H1 (cell line): Measurements from ENCODE around the gene SMYD4. TPM values are rescaled to one million over a fixed set of nuclear protein-coding genes. Genes with fewer than 3 reads are reported as not detected.

ENCODE experiments used
- CREB1 ChIP-seq: IDR thresholded peaks from 2 replicates; pipeline ENCODE4 v1.6.1; 2012; ENCODE audit warnings: inconsistent platforms
- NANOG ChIP-seq: IDR thresholded peaks from 2 replicates; pipeline ENCODE4 v1.6.1; 2011; ENCODE audit warnings: low read length, low read depth, mild to moderate bottlenecking, inconsistent platforms; ENCODE audit not compliant: insufficient read depth, poor library complexity, severe bottlenecking
- POU5F1 ChIP-seq: IDR thresholded peaks from 2 replicates; pipeline ENCODE4 v1.6.1; 2011; ENCODE audit warnings: low read depth, mild to moderate bottlenecking, low read length, moderate library complexity
- RBBP5 ChIP-seq: IDR thresholded peaks from 2 replicates; pipeline ENCODE4 v1.7.1; 2012; ENCODE audit warnings: low read depth, mild to moderate bottlenecking, inconsistent platforms, low read length, moderate library complexity, borderline replicate concordance
- TEAD4 ChIP-seq: IDR thresholded peaks from 2 replicates; pipeline ENCODE4 v1.6.1; 2012; ENCODE audit warnings: low read depth, low read length, inconsistent platforms, mixed read lengths
- YY1 ChIP-seq: IDR thresholded peaks from 2 replicates; pipeline ENCODE4 v1.6.1; 2011; ENCODE audit warnings: low read depth, mild to moderate bottlenecking, low read length
- polyA plus RNA-seq, 7 experiments: library from polyadenylated mRNA; depleted of rRNA in 3 of 7; stranded (reverse) in 5 of 7; unstranded in 2 of 7; fragments of >200 nt in 5 of 7; fragments of 200-250 nt in 2 of 7; gene quantifications; 1 replicate in 5 of 7; 2 replicates in 1 of 7; 4 replicates in 1 of 7; pipeline versions ENCODE4 v1.2.1 to v1.2.3, GENCODE V29; 2011 to 2013; ENCODE audit warnings: missing spikeins in 2 of 7, mixed read lengths in 2 of 7
- total RNA-seq: library from RNA; stranded (reverse); fragmentation: NEBNext Ultra II Directional; extraction: Animal tissue kit (Norgen Biotek cat#: 25700); gene quantifications from 2 replicates; pipeline ENCODE4 v1.2.1, GENCODE V29; 2021

SMYD4 gene
- total and polyA plus RNA-seq, 2 of the 8 experiments (the other 6 are each of a cell fraction or from before 2014, with no cell fraction given): 10.5 to 23.4 TPM

GRCh38 chr17:1829592-1830257 is at the start of gene SMYD4, which contains the start of gene RPA1 (continued):
- TF ChIP-seq CREB1 (no peak; the same call in none of the 2 replicates), NANOG (no peak), RBBP5 (peak; percentile 73; the same call in 1 of the 2 replicates), POU5F1 (no peak), TEAD4 (no peak), YY1 (no peak)
